T-helper 2 cell treated with Interferon-gamma antibody and Interleukin-4, amounts not matched to agents 5 μg/mL and 100 μg/mL, for 36 hours (primary cell): ENCODE results near the gene SYT7.

Experiments used
- DNase-seq: peaks from one replicate; pipeline ENCODE4 v3.0.0; 2021; ENCODE audit warnings: low spot score
- H3K27ac Mint-ChIP-seq: one replicate; pipeline ENCODE4 v1.8.0; 2021; ENCODE audit warnings: mild to moderate bottlenecking, mixed read lengths
- H3K27me3 Mint-ChIP-seq: one replicate; pipeline ENCODE4 v1.8.0; 2021; ENCODE audit warnings: low read depth, mixed read lengths
- H3K36me3 Mint-ChIP-seq: one replicate; pipeline ENCODE4 v1.8.0; 2021; ENCODE audit warnings: low read depth, mixed read lengths
- H3K4me1 Mint-ChIP-seq: one replicate; pipeline ENCODE4 v1.8.0; 2021; ENCODE audit warnings: low read depth, mixed read lengths
- H3K4me3 Mint-ChIP-seq: one replicate; pipeline ENCODE4 v1.8.0; 2022; ENCODE audit warnings: mild to moderate bottlenecking, moderate library complexity, mixed read lengths
- H3K9me3 Mint-ChIP-seq: one replicate; pipeline ENCODE4 v1.8.0; 2021; ENCODE audit warnings: mixed read lengths

Gene SYT7

DNA sequence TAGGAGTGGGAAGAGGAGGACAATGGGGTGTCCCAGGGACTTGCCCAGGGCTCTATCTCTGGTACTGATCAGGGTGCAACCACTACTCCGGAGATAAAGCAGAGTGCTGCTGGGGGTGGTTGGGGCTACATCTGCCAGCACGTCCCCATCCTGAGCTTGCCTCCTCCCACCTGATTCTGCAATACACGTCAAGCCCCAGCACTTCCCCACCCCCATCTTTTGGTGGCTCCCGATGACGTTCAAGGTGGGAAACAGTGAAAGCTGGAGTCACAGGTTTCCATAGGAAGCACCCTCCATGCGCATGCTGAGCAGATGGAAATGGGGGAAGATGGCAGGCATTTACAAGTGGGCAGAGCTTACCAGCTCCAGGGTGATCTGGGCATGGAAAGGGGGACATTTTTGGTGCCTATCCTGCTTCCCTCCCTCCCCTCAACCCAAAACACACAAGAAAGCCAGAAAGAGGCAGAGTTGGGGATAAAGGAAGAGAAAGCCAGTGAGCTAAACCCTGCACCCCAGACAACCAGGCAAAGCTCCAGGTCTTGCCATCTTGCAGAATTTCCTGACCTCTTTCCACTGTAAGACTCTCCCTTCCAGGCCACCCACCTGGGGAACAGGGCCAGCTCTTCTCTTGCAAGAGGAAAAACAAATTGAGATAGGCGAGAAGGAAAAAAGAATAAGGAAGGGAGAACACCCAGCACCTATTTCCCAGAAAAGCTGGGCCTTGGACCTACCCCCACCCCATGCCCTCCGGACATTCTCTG lies 15.8 kb downstream of the SYT7 start:
- no peak for DNase-seq
- no peaks in the 10 kb centered on the region for H3K36me3 Mint-ChIP-seq
- H3K27ac Mint-ChIP-seq: no peak overlapping the region
- H3K9me3 Mint-ChIP-seq: no peaks in the 10 kb centered on the region
- H3K4me1 Mint-ChIP-seq: no peaks in the 10 kb centered on the region
- H3K27me3 Mint-ChIP-seq: peaks cover 12% of the 10 kb centered on the region
- no peak overlapping the region for H3K4me3 Mint-ChIP-seq

DNA sequence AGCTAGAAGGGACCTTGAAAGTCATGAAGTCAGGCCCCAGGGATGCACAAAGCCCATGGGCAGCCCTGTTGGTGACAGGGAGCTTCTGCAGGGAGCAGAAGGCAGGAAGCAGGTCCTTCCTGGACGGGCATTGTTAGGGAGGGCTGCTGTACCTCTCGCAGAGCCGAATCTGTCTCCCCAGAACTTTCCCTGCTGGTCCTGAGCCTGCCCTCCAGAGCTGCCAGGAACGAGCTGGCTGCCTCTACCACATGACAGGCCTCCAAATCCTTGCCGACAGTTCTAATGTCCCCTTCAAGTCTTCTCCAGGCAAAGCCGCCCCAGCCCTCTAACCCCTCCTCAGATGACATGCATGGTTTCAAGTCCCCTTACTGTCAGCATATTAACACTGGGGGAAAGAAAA lies 20.1 kb downstream of the SYT7 start:
- Mint-ChIP-seq H3K36me3 (no peaks in the 10 kb centered on the region), H3K4me1 (no peaks in the 10 kb centered on the region), H3K4me3 (no peak overlapping the region), H3K9me3 (no peaks in the 10 kb centered on the region), H3K27me3 (peaks cover 22% of the 10 kb centered on the region), H3K27ac (no peak overlapping the region)
- no peak for DNase-seq

DNA sequence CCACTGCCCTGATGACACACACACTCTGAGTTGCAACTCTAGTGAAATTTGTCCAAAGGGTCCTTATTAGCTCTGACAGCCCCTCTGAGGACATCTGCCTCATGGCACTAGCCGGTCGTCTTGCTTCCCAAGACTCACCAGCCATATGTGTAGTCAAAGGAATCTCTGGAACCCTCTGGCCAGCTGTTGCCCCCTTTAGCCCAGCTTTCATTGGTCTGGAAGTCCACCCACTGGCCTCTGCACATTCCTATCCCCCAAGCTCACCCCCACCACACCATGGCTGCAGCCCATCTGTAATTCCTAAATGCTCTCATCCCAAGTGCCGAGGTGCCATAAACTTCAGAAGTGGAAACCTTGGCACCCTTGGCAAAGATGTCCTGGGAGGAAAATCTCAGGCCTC lies 24.3 kb downstream of the SYT7 start:
- no peaks in the 10 kb centered on the region for H3K9me3 Mint-ChIP-seq
- no peak overlapping the region for H3K27ac Mint-ChIP-seq
- H3K27me3 Mint-ChIP-seq: peaks cover 44% of the 10 kb centered on the region
- no peak overlapping the region for H3K4me3 Mint-ChIP-seq
- no peaks in the 10 kb centered on the region for H3K36me3 Mint-ChIP-seq
- no peaks in the 10 kb centered on the region for H3K4me1 Mint-ChIP-seq
- no peak for DNase-seq

DNA sequence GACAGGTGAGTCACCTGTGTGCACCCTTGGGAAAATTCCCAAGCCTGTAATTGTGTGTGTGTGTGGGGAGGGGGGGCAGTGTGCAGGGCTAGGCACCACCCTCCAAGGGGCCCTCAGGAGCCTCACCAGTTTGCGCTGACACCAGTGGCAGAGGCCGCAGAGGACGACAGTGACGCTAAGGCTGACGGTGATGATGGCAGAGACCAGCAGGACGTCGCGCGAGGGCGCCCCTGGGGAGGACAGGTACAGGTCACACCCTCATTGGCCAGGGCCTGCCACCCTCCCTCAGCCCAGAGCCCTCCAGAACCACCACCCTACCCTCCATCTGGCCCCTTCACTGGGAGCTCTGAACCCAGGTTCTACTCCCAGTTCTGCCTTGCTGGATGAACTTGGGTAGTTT lies 24.9 kb downstream of the SYT7 start:
- no peak overlapping the region for H3K4me3 Mint-ChIP-seq
- DNase-seq: no peak
- no peak overlapping the region for H3K27ac Mint-ChIP-seq
- H3K27me3 Mint-ChIP-seq: peaks cover 44% of the 10 kb centered on the region
- no peaks in the 10 kb centered on the region for H3K36me3 Mint-ChIP-seq
- H3K4me1 Mint-ChIP-seq: no peaks in the 10 kb centered on the region
- H3K9me3 Mint-ChIP-seq: no peaks in the 10 kb centered on the region

DNA sequence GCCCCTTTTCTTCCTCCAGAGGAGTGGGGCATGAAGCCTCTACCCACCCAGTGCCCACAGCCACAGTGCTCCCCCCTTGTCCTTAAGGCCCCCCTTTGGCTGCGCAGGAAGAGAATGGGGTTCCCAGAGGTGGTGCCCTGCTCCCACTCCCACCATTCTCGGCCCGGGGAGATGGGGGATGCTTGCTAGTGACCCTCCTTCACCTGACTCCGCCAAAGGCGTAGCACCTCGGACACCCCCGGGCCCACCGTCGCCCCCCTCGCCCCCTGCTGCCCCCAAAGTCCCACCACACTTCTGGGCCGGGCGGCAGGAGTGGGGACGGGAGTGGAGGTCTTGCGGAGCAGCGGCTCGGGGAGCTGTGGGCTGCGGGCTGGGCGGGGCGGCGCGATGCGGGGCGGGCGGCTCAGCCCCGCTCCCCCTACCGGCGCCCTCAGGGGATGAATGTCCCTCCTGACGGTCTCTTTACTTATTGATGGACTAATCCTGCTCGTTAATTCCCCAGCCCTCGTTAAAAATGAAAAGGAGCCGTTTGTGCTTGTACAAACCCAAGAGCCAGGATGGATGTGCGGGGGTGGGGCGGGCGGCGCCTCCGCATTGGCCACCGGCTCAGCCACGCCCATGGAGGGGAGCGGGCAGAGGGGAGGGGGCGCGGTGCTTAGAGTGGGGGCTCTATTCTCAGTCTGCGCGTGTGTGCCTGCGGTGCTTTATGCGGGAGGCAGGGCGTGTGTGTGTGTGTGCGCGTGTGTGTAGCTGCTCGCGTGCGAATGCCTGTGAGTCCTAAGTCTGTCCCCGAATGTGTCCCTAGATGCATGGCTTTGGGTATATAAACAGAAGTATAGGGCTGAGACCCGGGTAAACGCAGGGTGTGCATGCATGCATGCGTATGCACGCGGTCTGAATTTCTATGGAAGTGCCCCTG lies 25.6 kb downstream of the SYT7 start:
- peaks cover 44% of the 10 kb centered on the region for H3K27me3 Mint-ChIP-seq
- H3K4me3 Mint-ChIP-seq: no peak overlapping the region
- DNase-seq: no peak

DNA sequence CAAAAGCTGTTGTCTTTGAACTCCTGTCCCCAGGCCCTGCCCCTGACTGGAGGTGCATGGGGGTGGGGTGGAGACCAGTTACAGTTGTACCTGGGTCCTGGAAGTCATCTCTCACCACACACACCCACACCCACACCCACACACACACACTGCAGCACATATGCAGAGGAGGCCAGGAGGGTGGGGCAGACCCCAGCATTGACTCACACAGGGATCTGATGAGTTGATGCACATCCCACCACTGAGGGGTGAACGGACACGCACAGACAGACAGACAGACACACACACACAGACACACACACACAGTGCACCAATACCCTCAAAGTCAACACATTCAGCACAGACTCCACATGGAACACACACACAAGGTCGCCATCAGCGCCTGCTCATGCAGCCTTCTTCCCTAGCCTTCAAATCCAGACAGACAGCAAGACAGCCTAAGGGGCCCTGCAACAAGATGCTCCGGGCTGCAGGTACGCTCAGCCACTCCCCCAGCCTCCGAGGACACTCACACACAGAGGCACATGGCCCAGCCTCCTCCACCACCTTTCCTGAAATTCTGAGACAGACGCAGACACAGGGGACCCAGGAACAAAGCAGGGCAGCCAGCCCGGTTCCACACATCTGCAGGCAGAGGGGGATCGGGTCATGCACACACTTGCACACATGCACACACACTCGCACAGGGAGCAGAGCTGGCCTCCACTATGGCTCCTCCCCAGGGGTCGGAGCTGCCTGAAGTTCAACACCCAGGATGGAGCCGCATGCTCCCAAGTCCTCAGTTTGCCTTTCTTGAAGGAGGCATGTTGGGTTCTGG lies 26.5 kb downstream of the SYT7 start:
- H3K9me3 Mint-ChIP-seq: no peaks in the 10 kb centered on the region

More for the DNA sequence above, 25.6 kb downstream of the SYT7 start:
- Mint-ChIP-seq H3K27ac (no peak overlapping the region), H3K9me3 (no peaks in the 10 kb centered on the region), H3K4me1 (no peaks in the 10 kb centered on the region), H3K36me3 (no peaks in the 10 kb centered on the region)

DNA sequence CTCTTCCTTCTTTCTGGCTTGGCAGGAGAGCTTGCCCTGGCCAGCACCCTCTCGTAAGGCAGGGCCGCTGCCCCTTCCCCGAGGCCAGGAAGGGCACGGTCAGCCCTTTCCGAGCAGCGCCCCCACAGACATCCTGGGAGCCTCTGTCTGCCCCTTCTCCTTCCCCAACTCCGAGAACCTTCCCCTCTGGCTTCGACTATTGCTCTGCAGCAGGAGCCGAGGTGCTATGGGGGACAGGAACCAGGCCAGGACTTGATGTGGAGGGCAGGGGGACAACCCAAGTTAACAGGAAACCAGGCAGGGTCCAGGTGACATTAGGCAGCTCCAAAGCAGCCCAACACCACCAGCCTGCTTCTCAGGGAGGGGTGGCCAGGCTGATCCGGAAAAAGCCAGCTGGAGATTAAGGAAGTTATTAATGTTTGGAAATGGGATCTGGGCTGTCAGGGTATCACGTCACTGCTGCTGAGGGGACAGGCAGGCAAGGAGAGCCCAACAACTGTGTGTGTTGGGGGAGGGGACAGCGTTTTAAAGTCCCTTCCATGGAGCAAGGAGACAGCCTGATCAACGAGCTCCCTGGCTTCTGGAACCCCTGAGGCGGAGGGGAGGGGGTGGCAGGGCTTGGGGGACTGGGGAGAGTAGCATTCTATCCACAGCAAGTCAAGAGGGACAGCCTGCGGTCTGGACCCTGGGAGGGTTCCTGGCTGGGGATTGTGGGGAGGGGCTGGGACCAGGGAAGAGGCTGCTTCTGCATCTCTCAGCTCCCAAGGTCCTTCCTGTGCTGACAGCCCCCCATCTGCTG lies 27.3 kb downstream of the SYT7 start:
- Mint-ChIP-seq H3K27me3 (peaks cover 39% of the 10 kb centered on the region), H3K27ac (no peak overlapping the region), H3K4me3 (no peak overlapping the region), H3K4me1 (no peaks in the 10 kb centered on the region), H3K9me3 (no peaks in the 10 kb centered on the region), H3K36me3 (no peaks in the 10 kb centered on the region)
- no peak for DNase-seq

More for the DNA sequence above, 26.5 kb downstream of the SYT7 start:
- H3K4me3 Mint-ChIP-seq: no peak overlapping the region
- peaks cover 41% of the 10 kb centered on the region for H3K27me3 Mint-ChIP-seq
- H3K36me3 Mint-ChIP-seq: no peaks in the 10 kb centered on the region
- H3K27ac Mint-ChIP-seq: no peak overlapping the region
- DNase-seq: peak; percentile 21
- H3K4me1 Mint-ChIP-seq: no peaks in the 10 kb centered on the region

DNA sequence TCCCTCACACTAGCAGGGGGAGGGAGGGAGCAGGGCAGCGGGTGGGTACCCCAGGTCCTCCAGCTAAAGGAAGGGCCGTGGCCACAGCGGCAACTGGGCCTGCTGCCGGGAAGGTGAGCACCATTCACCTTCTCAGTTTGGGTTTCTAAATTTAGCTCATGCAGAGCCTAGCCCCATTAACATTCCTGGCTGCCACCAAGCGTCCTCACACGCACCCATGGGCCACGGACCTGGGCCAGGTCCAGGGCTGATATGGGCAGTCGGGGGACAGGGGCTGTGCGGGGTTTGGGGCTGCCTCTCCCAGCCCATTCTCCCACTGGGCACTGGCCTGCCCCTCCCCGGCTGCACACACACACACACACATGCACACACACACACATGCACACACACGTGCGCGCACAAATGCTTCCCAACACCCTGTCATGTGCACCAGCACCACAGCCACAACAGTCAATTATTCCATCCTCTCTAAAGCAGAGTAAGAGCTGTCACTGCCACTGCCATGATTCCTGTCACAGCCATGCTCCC lies 28.7 kb downstream of the SYT7 start:
- Mint-ChIP-seq H3K36me3 (no peaks in the 10 kb centered on the region), H3K9me3 (no peaks in the 10 kb centered on the region), H3K27me3 (peaks cover 35% of the 10 kb centered on the region), H3K27ac (no peak overlapping the region), H3K4me1 (no peaks in the 10 kb centered on the region), H3K4me3 (no peak overlapping the region)
- DNase-seq: no peak

DNA sequence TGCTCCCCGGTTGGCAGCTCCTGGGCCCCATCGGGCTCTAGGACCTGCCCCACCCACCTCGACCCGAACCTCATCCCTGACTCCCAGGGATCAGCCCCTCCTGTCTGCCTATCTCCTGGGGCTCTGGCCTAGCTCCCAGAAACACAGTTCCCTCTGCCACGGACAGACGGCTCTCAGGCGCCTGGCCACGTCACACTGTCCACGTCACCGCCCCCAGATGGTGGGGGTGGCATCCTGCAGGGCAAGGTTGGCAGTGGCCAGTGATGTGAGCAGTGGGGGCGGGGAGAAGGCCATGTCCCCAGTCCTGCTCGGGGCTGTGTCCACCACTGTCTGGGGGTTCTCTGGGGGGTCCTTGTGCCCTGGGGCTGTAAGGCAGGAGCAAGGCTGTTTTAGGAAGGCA lies 29.2 kb downstream of the SYT7 start:
- peaks cover 31% of the 10 kb centered on the region for H3K27me3 Mint-ChIP-seq
- no peak for DNase-seq
- H3K4me3 Mint-ChIP-seq: no peak overlapping the region
- no peaks in the 10 kb centered on the region for H3K36me3 Mint-ChIP-seq
- H3K27ac Mint-ChIP-seq: no peak overlapping the region
- no peaks in the 10 kb centered on the region for H3K4me1 Mint-ChIP-seq
- no peaks in the 10 kb centered on the region for H3K9me3 Mint-ChIP-seq

DNA sequence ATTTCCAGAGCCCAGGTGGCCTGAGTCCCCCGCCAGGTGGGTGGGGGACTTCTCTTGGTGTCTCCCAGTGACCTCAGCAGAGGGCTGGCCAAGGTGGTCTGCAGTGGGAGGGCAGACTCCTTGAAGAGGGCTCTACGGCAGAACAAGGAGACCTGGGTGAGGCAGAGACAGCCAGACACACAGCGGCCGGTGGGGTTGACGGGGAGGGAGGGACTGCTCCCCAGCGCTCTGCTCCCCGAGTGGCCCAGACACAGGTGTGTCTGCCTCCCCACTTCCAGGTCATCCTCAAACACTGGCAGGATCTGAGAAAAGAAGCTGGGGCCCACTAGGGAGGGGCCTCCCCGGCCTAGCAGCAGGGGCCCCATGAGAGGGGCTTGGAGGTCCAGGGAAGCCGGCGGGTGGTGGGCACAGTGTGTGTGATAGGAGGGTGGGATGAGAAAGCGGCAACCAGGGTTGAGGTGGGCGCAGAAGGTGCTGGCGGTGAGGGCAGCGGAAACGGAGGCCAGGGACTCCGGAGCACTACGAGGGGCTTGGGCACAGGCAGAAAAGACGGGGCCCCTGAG lies 30.1 kb downstream of the SYT7 start:
- no peak for DNase-seq
- no peaks in the 10 kb centered on the region for H3K9me3 Mint-ChIP-seq
- H3K4me1 Mint-ChIP-seq: no peaks in the 10 kb centered on the region
- H3K4me3 Mint-ChIP-seq: no peak overlapping the region
- peaks cover 22% of the 10 kb centered on the region for H3K27me3 Mint-ChIP-seq
- no peaks in the 10 kb centered on the region for H3K36me3 Mint-ChIP-seq
- H3K27ac Mint-ChIP-seq: no peak overlapping the region

DNA sequence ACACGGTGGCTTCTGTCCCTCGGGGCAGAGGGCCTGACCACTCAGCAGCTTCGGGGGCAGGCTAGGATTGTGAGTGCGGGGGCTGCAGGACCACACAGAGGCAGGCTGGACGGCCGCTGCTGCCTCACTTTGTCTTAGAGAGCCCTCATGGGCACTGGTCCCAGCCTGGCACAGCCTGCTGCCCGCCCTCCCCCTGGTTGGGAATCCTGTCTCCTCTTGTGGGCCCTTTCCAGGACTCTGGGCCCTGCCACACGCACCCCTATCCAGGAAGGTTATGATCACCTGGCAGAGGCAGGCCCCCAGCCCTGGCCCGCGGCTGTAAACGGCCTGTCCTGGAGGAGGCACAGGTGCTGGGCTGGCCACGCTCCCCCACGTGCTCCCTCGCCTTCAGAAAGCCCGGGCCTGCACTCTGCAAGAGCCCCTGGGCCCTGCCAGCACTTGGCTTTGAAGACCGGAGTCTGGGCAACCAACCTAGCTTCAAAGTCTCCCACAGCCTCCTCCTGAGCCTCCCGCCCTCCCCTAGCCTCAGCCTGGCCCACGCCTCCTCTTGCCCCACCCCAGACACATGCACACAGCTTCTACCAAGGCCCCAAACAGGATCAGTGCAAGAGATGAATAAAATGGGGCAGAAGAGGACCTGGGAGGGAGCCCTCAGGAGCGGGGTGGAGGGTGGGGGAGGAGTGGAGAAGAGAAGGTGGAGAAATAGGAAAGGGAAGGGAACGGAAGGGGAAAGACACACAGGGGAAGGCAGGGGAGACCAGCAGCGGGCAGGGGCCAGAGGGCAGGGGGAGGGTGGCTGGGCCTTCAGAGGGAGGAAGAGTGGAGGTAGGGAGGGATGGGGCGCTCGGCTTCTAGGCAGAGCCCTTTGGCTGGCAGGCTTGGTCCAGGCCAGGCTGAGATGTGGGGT lies 31.0 kb downstream of the SYT7 start:
- Mint-ChIP-seq H3K27ac (no peak overlapping the region), H3K4me3 (no peak overlapping the region), H3K36me3 (no peaks in the 10 kb centered on the region), H3K9me3 (no peaks in the 10 kb centered on the region), H3K27me3 (peaks cover 18% of the 10 kb centered on the region), H3K4me1 (no peaks in the 10 kb centered on the region)
- DNase-seq: no peak

DNA sequence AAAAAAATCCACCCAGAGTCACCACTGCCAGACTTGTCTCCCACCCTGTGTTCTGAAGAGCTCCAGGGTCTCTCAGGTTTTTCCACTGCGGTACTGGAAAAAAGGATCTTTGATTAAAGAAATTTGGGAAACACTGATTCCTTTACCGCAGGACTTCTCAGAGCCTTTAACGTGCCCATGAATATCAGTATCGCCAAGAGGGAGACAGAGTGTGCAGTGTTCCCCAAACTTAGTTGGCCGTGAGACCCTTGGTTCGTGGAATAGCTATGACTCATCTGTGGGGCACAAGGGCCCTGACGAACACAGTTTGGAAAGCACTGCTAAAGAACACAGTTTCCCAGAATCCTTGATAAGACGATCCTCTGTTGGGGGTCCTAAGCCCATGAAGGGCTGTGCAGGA lies 31.7 kb downstream of the SYT7 start:
- Mint-ChIP-seq H3K27me3 (peaks cover 12% of the 10 kb centered on the region), H3K4me1 (no peaks in the 10 kb centered on the region), H3K27ac (no peak overlapping the region), H3K9me3 (no peaks in the 10 kb centered on the region), H3K36me3 (no peaks in the 10 kb centered on the region), H3K4me3 (no peak overlapping the region)
- no peak for DNase-seq
